GM13977 (cell line): ENCODE data around the gene ZNF574.
A peak's percentile ranks its signal among the peaks of the same experiment; 100 is the strongest.

ENCODE experiments used
- DNase-seq: peaks from one replicate; pipeline ENCODE4 v3.0.0; 2012; ENCODE audit warnings: low spot score
- CTCF ChIP-seq: IDR thresholded peaks from 2 replicates; pipeline ENCODE4 v1.5.1; 2012; ENCODE audit warnings: mild to moderate bottlenecking, control low read depth; ENCODE audit not compliant: insufficient read depth; ENCODE audit errors: extremely low read depth, missing control alignments
- in situ Hi-C: fragments of 300-500 bp; cut with MboI; formaldehyde crosslinking; loops from one replicate; pipeline ENCODE4 v1.12.0; 2022; ENCODE audit warnings: low sequenced_read_pairs, low pct_unique_long_range_greater_than_20kb, mixed read lengths, inconsistent platforms; ENCODE audit not compliant: unreplicated experiment

ZNF574 gene

GRCh38 chr19:42122691-42123607 lies 47.0 kb downstream of the ZNF574 start:
- in situ Hi-C loops: loop anchor here (25.0 kb wide), 1 partner anchor 164 kb away; no protein-coding TSS in a partner anchor
- TF ChIP-seq CTCF: peak; percentile 27
- peak; percentile 62 for DNase-seq

- TF ChIP-seq CTCF: no peak
- DNase-seq: no peak
- in situ Hi-C loops: loop anchor here (25.0 kb wide), 1 partner anchor 164 kb away; no protein-coding TSS in a partner anchor
These were observed 47.8 kb downstream of the ZNF574 start for GRCh38 chr19:42123765-42124164.

- no peak for TF ChIP-seq CTCF
- in situ Hi-C loops: loop anchor here (25.0 kb wide), 1 partner anchor 163 kb away; no protein-coding TSS in a partner anchor
- no peak for DNase-seq
These were observed 48.5 kb downstream of the ZNF574 start for GRCh38 chr19:42124386-42124901.

- TF ChIP-seq CTCF: no peak
- in situ Hi-C loops: no loop called here
- DNase-seq: no peak
These were observed 49.6 kb downstream of the ZNF574 start for GRCh38 chr19:42125536-42125935.

DNA sequence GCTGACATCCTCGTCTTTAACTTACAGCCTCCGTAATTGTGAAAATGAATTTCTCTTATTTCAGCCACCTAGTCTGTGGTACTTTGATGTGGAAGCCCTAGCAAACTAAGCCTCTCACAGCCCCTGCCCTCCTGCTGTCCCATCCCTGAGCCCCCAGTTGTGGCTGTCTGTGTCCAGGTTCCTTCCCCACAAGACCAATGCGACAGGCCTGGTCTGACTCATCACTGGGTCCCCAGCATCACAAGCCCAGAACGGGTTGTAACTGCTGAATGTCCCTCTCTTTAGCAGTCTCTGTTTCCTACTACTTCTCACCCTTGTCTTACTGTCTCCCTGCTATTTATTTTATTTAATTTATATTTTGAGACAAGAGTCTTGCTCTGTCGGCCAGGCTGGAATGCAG lies 50.6 kb downstream of the ZNF574 start:
- no peak for TF ChIP-seq CTCF
- peak; percentile 28 for DNase-seq
- in situ Hi-C loops: no loop called here

GRCh38 chr19:42129399-42130253 lies 53.7 kb downstream of the ZNF574 start:
- no peak for TF ChIP-seq CTCF

More at GRCh38 chr19:42129399-42130253, 53.7 kb downstream of the ZNF574 start:
- DNase-seq: peak; percentile 80
- in situ Hi-C loops: no loop called here
